NOMO-1 treated with dmso at 0.1 percent for 144 hours (cell line): Measurements from ENCODE around the gene FXYD6.

Experiments used
- DNase-seq: peaks from one replicate; lab custom pipeline; 2025; ENCODE audit not compliant: unreplicated experiment; lab: John Stamatoyannopoulos, UW

The FXYD6 gene

GRCh38 chr11:117832511-117832910 lies 43.9 kb downstream of the FXYD6 start:
- DNase-seq: no peak

GRCh38 chr11:117831661-117832415 lies 44.6 kb downstream of the FXYD6 start:
- DNase-seq: no peak

GRCh38 chr11:117830674-117831351 lies 45.6 kb downstream of the FXYD6 start:
- DNase-seq: no peak

GRCh38 chr11:117830072-117830471 lies 46.4 kb downstream of the FXYD6 start:
- no peak for DNase-seq

- DNase-seq: no peak
These were observed 47.1 kb downstream of the FXYD6 start for GRCh38 chr11:117829369-117829725.

GRCh38 chr11:117828611-117829368 lies 47.7 kb downstream of the FXYD6 start:
- no peak for DNase-seq

- no peak for DNase-seq
These were observed 48.6 kb downstream of the FXYD6 start for GRCh38 chr11:117827521-117828511.

GRCh38 chr11:117826832-117827231 lies 49.6 kb downstream of the FXYD6 start:
- DNase-seq: no peak

- DNase-seq: no peak
These were observed 50.3 kb downstream of the FXYD6 start for GRCh38 chr11:117826190-117826570.

GRCh38 chr11:117825538-117826189 lies 50.8 kb downstream of the FXYD6 start:
- no peak for DNase-seq

GRCh38 chr11:117824571-117825537 lies 51.6 kb downstream of the FXYD6 start, which contains the start of gene FXYD2:
Gene FXYD2, minus strand, starts transcription at chr11:117824744. Its CDS starts 66 bp downstream, at chr11:117824678.
- DNase-seq: no peak

- no peak for DNase-seq
These were observed 52.5 kb downstream of the FXYD6 start for GRCh38 chr11:117823946-117824420.

GRCh38 chr11:117823294-117823945 lies 53.0 kb downstream of the FXYD6 start:
- DNase-seq: no peak

GRCh38 chr11:117822074-117823033 lies 54.1 kb downstream of the FXYD6 start:
- no peak for DNase-seq

GRCh38 chr11:117821431-117821830 lies 55.0 kb downstream of the FXYD6 start:
- DNase-seq: no peak

GRCh38 chr11:117820516-117820915 lies 55.9 kb downstream of the FXYD6 start:
- DNase-seq: no peak

- DNase-seq: no peak
These were observed 56.4 kb downstream of the FXYD6 start for GRCh38 chr11:117820071-117820470.
